Measurements from ENCODE around the gene ZNF496.

DNA sequence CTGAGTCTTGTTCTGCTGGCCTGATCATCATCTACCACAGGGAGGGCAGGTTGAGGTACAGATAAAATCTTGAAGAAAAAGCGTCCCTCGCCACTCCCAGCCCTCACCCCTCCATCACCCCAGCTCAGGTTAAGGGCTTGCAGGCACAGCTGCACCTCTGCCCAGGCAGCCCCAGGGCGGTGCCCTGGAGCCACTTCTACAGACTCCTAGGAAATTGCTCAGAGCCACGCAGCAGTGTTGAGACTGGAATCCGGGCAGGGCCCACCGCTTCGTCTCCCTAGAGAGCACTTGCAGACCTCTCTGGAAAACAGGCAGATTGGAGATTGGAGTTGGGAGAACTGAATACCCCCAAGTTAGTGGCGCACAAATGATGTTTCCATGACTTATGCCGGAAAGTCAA lies 40.5 kb downstream of the ZNF496 start:
- TF ChIP-seq, protein P1, sequence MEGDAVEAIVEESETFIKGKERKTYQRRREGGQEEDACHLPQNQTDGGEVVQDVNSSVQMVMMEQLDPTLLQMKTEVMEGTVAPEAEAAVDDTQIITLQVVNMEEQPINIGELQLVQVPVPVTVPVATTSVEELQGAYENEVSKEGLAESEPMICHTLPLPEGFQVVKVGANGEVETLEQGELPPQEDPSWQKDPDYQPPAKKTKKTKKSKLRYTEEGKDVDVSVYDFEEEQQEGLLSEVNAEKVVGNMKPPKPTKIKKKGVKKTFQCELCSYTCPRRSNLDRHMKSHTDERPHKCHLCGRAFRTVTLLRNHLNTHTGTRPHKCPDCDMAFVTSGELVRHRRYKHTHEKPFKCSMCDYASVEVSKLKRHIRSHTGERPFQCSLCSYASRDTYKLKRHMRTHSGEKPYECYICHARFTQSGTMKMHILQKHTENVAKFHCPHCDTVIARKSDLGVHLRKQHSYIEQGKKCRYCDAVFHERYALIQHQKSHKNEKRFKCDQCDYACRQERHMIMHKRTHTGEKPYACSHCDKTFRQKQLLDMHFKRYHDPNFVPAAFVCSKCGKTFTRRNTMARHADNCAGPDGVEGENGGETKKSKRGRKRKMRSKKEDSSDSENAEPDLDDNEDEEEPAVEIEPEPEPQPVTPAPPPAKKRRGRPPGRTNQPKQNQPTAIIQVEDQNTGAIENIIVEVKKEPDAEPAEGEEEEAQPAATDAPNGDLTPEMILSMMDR (IDR thresholded peaks at IDR 0.05), result no peak
- no peak for TF ChIP-seq POLR2AphosphoS5 (IDR thresholded peaks at IDR 0.05; ENCODE audit: insufficient read depth in 1 of 2, low read depth in 1 of 2)
